Measurements from ENCODE around the gene CD52. TPM values are rescaled to one million over a fixed set of nuclear protein-coding genes. Genes with fewer than 3 reads are reported as not detected.

The CD52 gene
- total RNA-seq, 1 experiment from 2014 or later, result not detected

GRCh38 chr1:26281971-26282370 is 35.8 kb upstream of the CD52 start:
- no peaks in the 10 kb centered on the region for H3K27me3 ChIP-seq
- DNase-seq, result no peak

GRCh38 chr1:26282401-26282918 is 35.3 kb upstream of the CD52 start:
- Histone ChIP-seq H3K27me3 (no peaks in the 10 kb centered on the region), H3K36me3 (peaks cover 27% of the 10 kb centered on the region), H3K4me3 (no peak overlapping the region), H3K9me3 (no peaks in the 10 kb centered on the region)
- no peak for DNase-seq

More at GRCh38 chr1:26281971-26282370, 35.8 kb upstream of the CD52 start:
- no peaks in the 10 kb centered on the region for H3K9me3 ChIP-seq
- H3K4me3 ChIP-seq, result no peak overlapping the region
- peaks cover 32% of the 10 kb centered on the region for H3K36me3 ChIP-seq

GRCh38 chr1:26283279-26283853 is 34.4 kb upstream of the CD52 start:
- peaks cover 21% of the 10 kb centered on the region for H3K36me3 ChIP-seq
- DNase-seq, result no peak
- H3K4me3 ChIP-seq, result no peak overlapping the region
- H3K9me3 ChIP-seq, result no peaks in the 10 kb centered on the region
- no peaks in the 10 kb centered on the region for H3K27me3 ChIP-seq

- no peak for DNase-seq
- Histone ChIP-seq H3K36me3 (peaks cover 21% of the 10 kb centered on the region), H3K4me3 (no peak overlapping the region), H3K27me3 (no peaks in the 10 kb centered on the region), H3K9me3 (no peaks in the 10 kb centered on the region)
Observed at GRCh38 chr1:26283871-26284596, 33.7 kb upstream of the CD52 start.

- DNase-seq, result peak; percentile 90
- H3K9me3 ChIP-seq, result no peaks in the 10 kb centered on the region
- H3K4me3 ChIP-seq, result no peak overlapping the region
- H3K36me3 ChIP-seq, result peaks cover 18% of the 10 kb centered on the region
- H3K27me3 ChIP-seq, result no peaks in the 10 kb centered on the region
Observed at GRCh38 chr1:26284597-26285347, 33.0 kb upstream of the CD52 start.

GRCh38 chr1:26285366-26286063 is 32.2 kb upstream of the CD52 start:
- Histone ChIP-seq H3K9me3 (no peaks in the 10 kb centered on the region), H3K4me3 (no peak overlapping the region), H3K27me3 (no peaks in the 10 kb centered on the region), H3K36me3 (peaks cover 16% of the 10 kb centered on the region)
- DNase-seq, result no peak

- no peak for DNase-seq
- Histone ChIP-seq H3K36me3 (peaks cover 13% of the 10 kb centered on the region), H3K4me3 (no peak overlapping the region), H3K27me3 (no peaks in the 10 kb centered on the region), H3K9me3 (no peaks in the 10 kb centered on the region)
Observed at GRCh38 chr1:26286064-26286416, 31.7 kb upstream of the CD52 start.

GRCh38 chr1:26287033-26287711 is 30.6 kb upstream of the CD52 start:
- DNase-seq, result no peak
- Histone ChIP-seq H3K9me3 (no peaks in the 10 kb centered on the region), H3K36me3 (peaks cover 3% of the 10 kb centered on the region; the same call in 1 of the 2 replicates)

GRCh38 chr1:26287811-26288210 is 29.9 kb upstream of the CD52 start:
- Histone ChIP-seq H3K36me3 (peaks cover under 1% of the 10 kb centered on the region; the same call in 1 of the 2 replicates), H3K4me3 (no peak overlapping the region), H3K27me3 (no peaks in the 10 kb centered on the region), H3K9me3 (no peaks in the 10 kb centered on the region)
- DNase-seq, result no peak

More at GRCh38 chr1:26287033-26287711, 30.6 kb upstream of the CD52 start:
- Histone ChIP-seq H3K4me3 (no peak overlapping the region), H3K27me3 (no peaks in the 10 kb centered on the region)

GRCh38 chr1:26288311-26288941 is 29.3 kb upstream of the CD52 start:
- no peak overlapping the region for H3K4me3 ChIP-seq
- H3K9me3 ChIP-seq, result no peaks in the 10 kb centered on the region
- no peaks in the 10 kb centered on the region for H3K27me3 ChIP-seq
- no peaks in the 10 kb centered on the region; the same call in 1 of the 2 replicates for H3K36me3 ChIP-seq
- no peak for DNase-seq

GRCh38 chr1:26289158-26290059 is 28.3 kb upstream of the CD52 start:
- no peak for DNase-seq
- no peaks in the 10 kb centered on the region for H3K27me3 ChIP-seq
- no peak overlapping the region for H3K4me3 ChIP-seq
- H3K36me3 ChIP-seq, result no peaks in the 10 kb centered on the region; the same call in 1 of the 2 replicates
- no peaks in the 10 kb centered on the region for H3K9me3 ChIP-seq

- Histone ChIP-seq H3K27me3 (no peaks in the 10 kb centered on the region), H3K4me3 (no peak overlapping the region), H3K9me3 (no peaks in the 10 kb centered on the region), H3K36me3 (no peaks in the 10 kb centered on the region)
- DNase-seq, result no peak
Observed at GRCh38 chr1:26290122-26290881, 27.5 kb upstream of the CD52 start.

GRCh38 chr1:26290882-26291261 is 26.9 kb upstream of the CD52 start:
- H3K4me3 ChIP-seq, result no peak overlapping the region
- DNase-seq, result no peak
- H3K36me3 ChIP-seq, result no peaks in the 10 kb centered on the region
- H3K9me3 ChIP-seq, result no peaks in the 10 kb centered on the region
- H3K27me3 ChIP-seq, result no peaks in the 10 kb centered on the region

GRCh38 chr1:26291433-26291832 is 26.3 kb upstream of the CD52 start:
- H3K4me3 ChIP-seq, result no peak overlapping the region

More at GRCh38 chr1:26291433-26291832, 26.3 kb upstream of the CD52 start:
- Histone ChIP-seq H3K9me3 (no peaks in the 10 kb centered on the region), H3K27me3 (no peaks in the 10 kb centered on the region), H3K36me3 (no peaks in the 10 kb centered on the region)
- no peak for DNase-seq
